HL-60 (cell line): Measurements from ENCODE around the gene TP53I11.

ENCODE experiments used
- DNase-seq, 2 experiments: peaks; one replicate each; pipeline ENCODE4 v3.0.0-alpha.2; 2010 to 2020; ENCODE audit warnings: low read depth in 1 of 2, low spot score in 1 of 2
- H3K27ac ChIP-seq: fragments of 250-450 bp; sonication (Bioruptor Pico); replicated peaks from 2 replicates; pipeline ENCODE4 v1.5.1; 2020; ENCODE audit warnings: mild to moderate bottlenecking, moderate library complexity
- H3K27me3 ChIP-seq: fragments of 250-450 bp; sonication (Bioruptor Pico); 2 replicates; pipeline ENCODE4 v1.5.1; 2021; ENCODE audit warnings: mild to moderate bottlenecking, moderate library complexity; ENCODE audit not compliant: insufficient read depth, poor library complexity, severe bottlenecking
- H3K4me3 ChIP-seq: replicated peaks from 2 replicates; pipeline ENCODE4 v1.5.1; 2011; ENCODE audit warnings: mild to moderate bottlenecking, control low read depth, low read length; ENCODE audit not compliant: insufficient read depth
- CTCF ChIP-seq: IDR thresholded peaks from one replicate; pipeline ENCODE4 v1.5.1; 2011; ENCODE audit warnings: low read length, control low read depth, inconsistent platforms; ENCODE audit not compliant: insufficient read depth
- GABPA ChIP-seq: IDR thresholded peaks from 2 replicates; pipeline ENCODE4 v1.6.1; 2012; ENCODE audit warnings: low read depth
- POLR2AphosphoS5 ChIP-seq: IDR thresholded peaks from 2 replicates; pipeline ENCODE4 v1.6.1; 2012; ENCODE audit warnings: low read depth
- SPI1 ChIP-seq: IDR thresholded peaks from 2 replicates; pipeline ENCODE4 v1.6.1; 2012; ENCODE audit warnings: low read depth, mild to moderate bottlenecking, borderline replicate concordance
- TF ChIP-seq, protein P1 (sequence below): IDR thresholded peaks from 2 replicates; pipeline ENCODE4 v1.6.1; 2012; ENCODE audit warnings: low read depth; ENCODE audit not compliant: insufficient replicate concordance

The TP53I11 gene

DNA sequence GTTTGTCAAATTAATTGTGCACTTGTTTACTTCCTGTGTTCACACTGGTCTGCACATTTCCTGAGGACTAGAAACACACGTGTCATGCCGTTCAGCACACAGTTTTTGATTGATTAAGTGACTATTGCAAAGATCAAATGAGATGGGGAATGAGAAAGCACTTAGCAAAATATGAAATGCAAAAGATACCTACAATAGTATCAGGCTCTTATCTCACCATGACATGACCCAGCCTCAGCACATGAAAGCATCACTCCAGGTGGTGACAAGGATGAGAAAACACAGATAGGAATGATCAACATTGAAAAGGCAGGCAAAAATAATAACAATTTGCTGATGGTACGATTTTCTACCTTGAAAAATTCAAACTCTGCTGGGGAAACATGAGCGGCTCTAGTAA lies 42.1 kb upstream of the TP53I11 start:
- Histone ChIP-seq H3K4me3 (no peak overlapping the region), H3K27ac (no peak overlapping the region), H3K27me3 (peaks cover 2% of the 10 kb centered on the region)
- DNase-seq, result no peak
- TF ChIP-seq CTCF, result no peak
- TF ChIP-seq POLR2AphosphoS5, result no peak
- no peak for TF ChIP-seq GABPA
- TF ChIP-seq SPI1, result no peak
- TF ChIP-seq, protein P1, sequence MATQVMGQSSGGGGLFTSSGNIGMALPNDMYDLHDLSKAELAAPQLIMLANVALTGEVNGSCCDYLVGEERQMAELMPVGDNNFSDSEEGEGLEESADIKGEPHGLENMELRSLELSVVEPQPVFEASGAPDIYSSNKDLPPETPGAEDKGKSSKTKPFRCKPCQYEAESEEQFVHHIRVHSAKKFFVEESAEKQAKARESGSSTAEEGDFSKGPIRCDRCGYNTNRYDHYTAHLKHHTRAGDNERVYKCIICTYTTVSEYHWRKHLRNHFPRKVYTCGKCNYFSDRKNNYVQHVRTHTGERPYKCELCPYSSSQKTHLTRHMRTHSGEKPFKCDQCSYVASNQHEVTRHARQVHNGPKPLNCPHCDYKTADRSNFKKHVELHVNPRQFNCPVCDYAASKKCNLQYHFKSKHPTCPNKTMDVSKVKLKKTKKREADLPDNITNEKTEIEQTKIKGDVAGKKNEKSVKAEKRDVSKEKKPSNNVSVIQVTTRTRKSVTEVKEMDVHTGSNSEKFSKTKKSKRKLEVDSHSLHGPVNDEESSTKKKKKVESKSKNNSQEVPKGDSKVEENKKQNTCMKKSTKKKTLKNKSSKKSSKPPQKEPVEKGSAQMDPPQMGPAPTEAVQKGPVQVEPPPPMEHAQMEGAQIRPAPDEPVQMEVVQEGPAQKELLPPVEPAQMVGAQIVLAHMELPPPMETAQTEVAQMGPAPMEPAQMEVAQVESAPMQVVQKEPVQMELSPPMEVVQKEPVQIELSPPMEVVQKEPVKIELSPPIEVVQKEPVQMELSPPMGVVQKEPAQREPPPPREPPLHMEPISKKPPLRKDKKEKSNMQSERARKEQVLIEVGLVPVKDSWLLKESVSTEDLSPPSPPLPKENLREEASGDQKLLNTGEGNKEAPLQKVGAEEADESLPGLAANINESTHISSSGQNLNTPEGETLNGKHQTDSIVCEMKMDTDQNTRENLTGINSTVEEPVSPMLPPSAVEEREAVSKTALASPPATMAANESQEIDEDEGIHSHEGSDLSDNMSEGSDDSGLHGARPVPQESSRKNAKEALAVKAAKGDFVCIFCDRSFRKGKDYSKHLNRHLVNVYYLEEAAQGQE, result no peak

GRCh38 chr11:44992181-44992582 lies 41.5 kb upstream of the TP53I11 start:
- H3K27ac ChIP-seq, result no peak overlapping the region
- DNase-seq, result no peak
- H3K4me3 ChIP-seq, result no peak overlapping the region
- H3K27me3 ChIP-seq, result peaks cover 2% of the 10 kb centered on the region
- TF ChIP-seq SPI1, result no peak
- TF ChIP-seq, protein P1, result no peak
- TF ChIP-seq CTCF, result no peak
- no peak for TF ChIP-seq GABPA
- no peak for TF ChIP-seq POLR2AphosphoS5

- Histone ChIP-seq H3K4me3 (no peak overlapping the region), H3K27ac (no peak overlapping the region), H3K27me3 (peaks cover 2% of the 10 kb centered on the region)
- no peak for DNase-seq
- TF ChIP-seq, protein P1, result no peak
- no peak for TF ChIP-seq CTCF
- no peak for TF ChIP-seq GABPA
- TF ChIP-seq POLR2AphosphoS5, result no peak
Measured at GRCh38 chr11:44990665-44991064, 40.0 kb upstream of the TP53I11 start.
